ENCODE measurements around the gene SLC39A11. TPM values are rescaled to one million over a fixed set of nuclear protein-coding genes. Genes with fewer than 3 reads are reported as not detected.

The SLC39A11 gene
- total RNA-seq, 1 experiment from 2014 or later = 18.6 TPM

DNA sequence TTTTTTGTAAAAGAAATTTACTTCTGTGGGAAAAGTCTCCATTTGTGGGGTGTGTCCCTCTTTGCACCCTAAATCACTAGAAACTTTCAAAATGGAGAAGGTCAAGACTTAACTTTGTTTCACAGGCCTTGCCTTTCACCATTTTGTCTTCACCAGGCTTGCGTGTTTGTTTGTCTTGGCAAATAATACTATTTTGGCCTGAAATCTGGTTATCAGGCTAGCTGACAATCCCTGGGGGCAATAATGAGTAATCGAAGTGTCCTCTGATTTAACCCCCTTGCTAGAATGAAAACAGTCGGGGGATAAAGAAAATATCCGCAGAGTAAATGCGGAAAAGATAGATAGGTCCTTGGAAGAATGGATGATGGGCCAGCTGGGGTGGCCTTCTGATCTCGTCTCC, 34.5 kb downstream of the SLC39A11 start:
- intact Hi-C loops (cut with micrococcal nuclease; ENCODE audit: unreplicated experiment) = no loop called here
- ChIA-PET CTCF (interaction anchor here (0.6 kb wide), 1 partner anchor 363 kb away, joined by 4 read pairs; no protein-coding TSS in a partner anchor), POLR2A (ENCODE audit: low non-redundant PET) (no interaction called here)
- H3K4me3 ChIP-seq (ENCODE audit: low read depth, low read length, poor library complexity, severe bottlenecking) = no peak overlapping the region
- no peak overlapping the region for H3K27ac ChIP-seq (ENCODE audit: low read depth, low read length, poor library complexity, severe bottlenecking)
- H3K4me1 ChIP-seq (ENCODE audit: insufficient read depth, low read length, poor library complexity, severe bottlenecking) = no peaks in the 10 kb centered on the region
- TF ChIP-seq, protein P1, sequence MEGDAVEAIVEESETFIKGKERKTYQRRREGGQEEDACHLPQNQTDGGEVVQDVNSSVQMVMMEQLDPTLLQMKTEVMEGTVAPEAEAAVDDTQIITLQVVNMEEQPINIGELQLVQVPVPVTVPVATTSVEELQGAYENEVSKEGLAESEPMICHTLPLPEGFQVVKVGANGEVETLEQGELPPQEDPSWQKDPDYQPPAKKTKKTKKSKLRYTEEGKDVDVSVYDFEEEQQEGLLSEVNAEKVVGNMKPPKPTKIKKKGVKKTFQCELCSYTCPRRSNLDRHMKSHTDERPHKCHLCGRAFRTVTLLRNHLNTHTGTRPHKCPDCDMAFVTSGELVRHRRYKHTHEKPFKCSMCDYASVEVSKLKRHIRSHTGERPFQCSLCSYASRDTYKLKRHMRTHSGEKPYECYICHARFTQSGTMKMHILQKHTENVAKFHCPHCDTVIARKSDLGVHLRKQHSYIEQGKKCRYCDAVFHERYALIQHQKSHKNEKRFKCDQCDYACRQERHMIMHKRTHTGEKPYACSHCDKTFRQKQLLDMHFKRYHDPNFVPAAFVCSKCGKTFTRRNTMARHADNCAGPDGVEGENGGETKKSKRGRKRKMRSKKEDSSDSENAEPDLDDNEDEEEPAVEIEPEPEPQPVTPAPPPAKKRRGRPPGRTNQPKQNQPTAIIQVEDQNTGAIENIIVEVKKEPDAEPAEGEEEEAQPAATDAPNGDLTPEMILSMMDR (conservative IDR thresholded peaks at IDR 0.05; ENCODE audit: low read depth, low read length) = no peak
- TF ChIP-seq EZH2 (IDR thresholded peaks at IDR 0.05; ENCODE audit: borderline replicate concordance, low read depth, low read length, poor library complexity, severe bottlenecking) = no peak
- H3K36me3 ChIP-seq (ENCODE audit: insufficient read depth, low read length, poor library complexity, severe bottlenecking) = no peaks in the 10 kb centered on the region
- no TSS peak for BruUV-seq (replicated peaks)
- H3K9me3 ChIP-seq (ENCODE audit: low read depth, low read length, poor library complexity, severe bottlenecking) = no peaks in the 10 kb centered on the region
- no peaks in the 10 kb centered on the region for H3K27me3 ChIP-seq (replicated peaks; ENCODE audit: insufficient read depth, low read depth, low read length, poor library complexity)
- DNase-seq (ENCODE audit: low spot score) = no peak

DNA sequence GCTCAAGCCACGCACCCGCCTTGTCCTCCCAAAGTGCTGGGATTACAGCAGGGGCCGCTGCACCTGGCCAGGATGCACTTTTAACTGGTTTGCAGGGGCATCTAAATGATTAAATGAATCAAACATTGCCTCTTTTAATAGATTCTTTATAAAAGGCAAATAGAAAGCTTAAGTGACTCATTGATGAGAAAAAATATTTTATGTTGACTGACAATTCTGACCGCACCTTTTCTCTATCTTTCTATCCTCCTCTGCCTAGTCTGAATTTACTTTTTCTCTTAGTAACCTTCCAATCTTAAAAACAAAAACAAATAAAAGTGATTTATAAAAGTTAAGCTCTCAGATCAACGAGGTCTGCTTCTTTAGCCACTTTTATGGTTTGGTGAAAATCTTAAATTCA, 35.3 kb downstream of the SLC39A11 start:
- Histone ChIP-seq H3K4me1 (ENCODE audit: insufficient read depth, low read length, poor library complexity, severe bottlenecking) (no peaks in the 10 kb centered on the region), H3K27ac (ENCODE audit: low read depth, low read length, poor library complexity, severe bottlenecking) (no peak overlapping the region), H3K4me3 (ENCODE audit: low read depth, low read length, poor library complexity, severe bottlenecking) (no peak overlapping the region), H3K36me3 (ENCODE audit: insufficient read depth, low read length, poor library complexity, severe bottlenecking) (no peaks in the 10 kb centered on the region), H3K9me3 (ENCODE audit: low read depth, low read length, poor library complexity, severe bottlenecking) (no peaks in the 10 kb centered on the region), H3K27me3 (replicated peaks; ENCODE audit: insufficient read depth, low read depth, low read length, poor library complexity) (no peaks in the 10 kb centered on the region)
- ChIA-PET POLR2A (ENCODE audit: low non-redundant PET) (no interaction called here), CTCF (interaction anchor here (0.6 kb wide), 1 partner anchor 364 kb away, joined by 4 read pairs; no protein-coding TSS in a partner anchor)
- TF ChIP-seq, protein P1 (conservative IDR thresholded peaks at IDR 0.05; ENCODE audit: low read depth, low read length) = no peak
- TF ChIP-seq EZH2 (IDR thresholded peaks at IDR 0.05; ENCODE audit: borderline replicate concordance, low read depth, low read length, poor library complexity, severe bottlenecking) = no peak
- intact Hi-C loops (cut with micrococcal nuclease; ENCODE audit: unreplicated experiment) = no loop called here
- no peak for DNase-seq (ENCODE audit: low spot score)
- no TSS peak for BruUV-seq (replicated peaks)

DNA sequence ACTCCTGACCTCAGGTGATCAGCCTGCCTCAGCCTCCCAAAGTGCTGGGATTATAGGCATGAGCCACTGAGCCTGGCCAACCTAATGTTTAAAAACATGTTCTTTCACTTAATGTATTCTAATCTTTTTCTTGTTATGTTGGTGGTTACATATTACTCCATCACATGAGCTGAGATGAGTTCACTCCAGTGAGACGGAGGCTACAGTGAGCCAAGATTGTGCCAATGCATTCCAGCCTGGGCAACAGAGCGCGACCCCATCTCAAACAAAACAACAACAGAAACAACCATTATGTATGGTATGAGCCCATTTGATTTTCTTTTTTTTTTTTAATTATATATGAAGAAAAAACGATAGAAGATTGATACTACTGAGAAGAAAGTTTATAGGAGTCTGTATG, 39.6 kb downstream of the SLC39A11 start:
- no peak overlapping the region for H3K4me3 ChIP-seq (ENCODE audit: low read depth, low read length, poor library complexity, severe bottlenecking)
- intact Hi-C loops (cut with micrococcal nuclease; ENCODE audit: unreplicated experiment) = no loop called here
- no peak for DNase-seq (ENCODE audit: low spot score)
- H3K9me3 ChIP-seq (ENCODE audit: low read depth, low read length, poor library complexity, severe bottlenecking) = no peaks in the 10 kb centered on the region
- TF ChIP-seq, protein P1 (conservative IDR thresholded peaks at IDR 0.05; ENCODE audit: low read depth, low read length) = no peak
- no peak for TF ChIP-seq EZH2 (IDR thresholded peaks at IDR 0.05; ENCODE audit: borderline replicate concordance, low read depth, low read length, poor library complexity, severe bottlenecking)
- no peaks in the 10 kb centered on the region for H3K4me1 ChIP-seq (ENCODE audit: insufficient read depth, low read length, poor library complexity, severe bottlenecking)
- no peaks in the 10 kb centered on the region for H3K36me3 ChIP-seq (ENCODE audit: insufficient read depth, low read length, poor library complexity, severe bottlenecking)
- no peak overlapping the region for H3K27ac ChIP-seq (ENCODE audit: low read depth, low read length, poor library complexity, severe bottlenecking)
- H3K27me3 ChIP-seq (replicated peaks; ENCODE audit: insufficient read depth, low read depth, low read length, poor library complexity) = no peaks in the 10 kb centered on the region
- BruUV-seq (replicated peaks) = no TSS peak
- ChIA-PET CTCF (no interaction called here), POLR2A (ENCODE audit: low non-redundant PET) (no interaction called here)
